HL-60 (cell line): ENCODE results near the gene COPB1.

ENCODE experiments used
- CTCF ChIP-seq: IDR thresholded peaks from one replicate; pipeline ENCODE4 v1.5.1; 2011; ENCODE audit warnings: low read length, control low read depth, inconsistent platforms; ENCODE audit not compliant: insufficient read depth
- POLR2AphosphoS5 ChIP-seq: IDR thresholded peaks from 2 replicates; pipeline ENCODE4 v1.6.1; 2012; ENCODE audit warnings: low read depth
- REST ChIP-seq: IDR thresholded peaks from 2 replicates; pipeline ENCODE4 v1.6.1; 2012; ENCODE audit warnings: low read depth; ENCODE audit not compliant: insufficient replicate concordance
- SPI1 ChIP-seq: IDR thresholded peaks from 2 replicates; pipeline ENCODE4 v1.6.1; 2012; ENCODE audit warnings: low read depth, mild to moderate bottlenecking, borderline replicate concordance

GRCh38 chr11:14519917-14520746 lies 20.5 kb upstream of the COPB1 start, which contains the start of gene PSMA1:
- TF ChIP-seq SPI1 (peak; percentile 77; the same call in 1 of the 2 replicates), CTCF (no peak), POLR2AphosphoS5 (peak; percentile 94), REST (no peak)
